HK-2 (cell line): Measurements from ENCODE around the gene DMD.
"Not testable (repeated sequence)": the region's sequence is repeated elsewhere in the genome, so short reads cannot be mapped to it uniquely, and the experiment has no call there.

Experiments
- DNase-seq: peaks from one replicate; pipeline ENCODE4 v3.0.0-alpha.2; 2018; ENCODE audit not compliant: unreplicated experiment

The DMD gene

GRCh38 chrX:31523884-31524536 lies 1687.3 kb downstream of the DMD start:
- no peak for DNase-seq

- DNase-seq = no peak
Observed at GRCh38 chrX:31522760-31523159, 1688.6 kb downstream of the DMD start.

- no peak for DNase-seq
Observed at GRCh38 chrX:31521941-31522340, 1689.4 kb downstream of the DMD start.

- DNase-seq = no peak
Observed at GRCh38 chrX:31516527-31516926, 1694.8 kb downstream of the DMD start.

- no peak for DNase-seq
Observed at GRCh38 chrX:31508338-31508737, 1703.0 kb downstream of the DMD start.

- DNase-seq = no peak
Observed at GRCh38 chrX:31506928-31507327, 1704.4 kb downstream of the DMD start.

- no peak for DNase-seq
Observed at GRCh38 chrX:31506360-31506759, 1705.0 kb downstream of the DMD start.

- no peak for DNase-seq
Observed at GRCh38 chrX:31500921-31501320, 1710.4 kb downstream of the DMD start.

GRCh38 chrX:31499109-31499508 lies 1712.2 kb downstream of the DMD start:
- no peak for DNase-seq

GRCh38 chrX:31497086-31497485 lies 1714.3 kb downstream of the DMD start:
- no peak for DNase-seq

- DNase-seq = no peak
Observed at GRCh38 chrX:31487951-31488350, 1723.4 kb downstream of the DMD start.

GRCh38 chrX:31483336-31483735 lies 1728.0 kb downstream of the DMD start:
- no peak for DNase-seq

GRCh38 chrX:31480696-31481095 lies 1730.7 kb downstream of the DMD start:
- no peak for DNase-seq

GRCh38 chrX:31471229-31471628 lies 1740.1 kb downstream of the DMD start:
- DNase-seq = no peak

GRCh38 chrX:31470753-31471152 lies 1740.6 kb downstream of the DMD start:
- not testable (repeated sequence) for DNase-seq

- no peak for DNase-seq
Observed at GRCh38 chrX:31464306-31464915, 1746.9 kb downstream of the DMD start.

- DNase-seq = no peak
Observed at GRCh38 chrX:31461266-31461665, 1750.1 kb downstream of the DMD start.

- DNase-seq = no peak
Observed at GRCh38 chrX:31459361-31459760, 1752.0 kb downstream of the DMD start.

GRCh38 chrX:31449965-31450364 lies 1761.4 kb downstream of the DMD start:
- no peak for DNase-seq

- no peak for DNase-seq
Observed at GRCh38 chrX:31449081-31449480, 1762.3 kb downstream of the DMD start.

GRCh38 chrX:31445542-31445941 lies 1765.8 kb downstream of the DMD start:
- DNase-seq = no peak

- DNase-seq = no peak
Observed at GRCh38 chrX:31443654-31444053, 1767.7 kb downstream of the DMD start.

GRCh38 chrX:31440546-31440945 lies 1770.8 kb downstream of the DMD start:
- no peak for DNase-seq

GRCh38 chrX:31436424-31436823 lies 1774.9 kb downstream of the DMD start:
- DNase-seq = no peak
